BE2C (cell line): Measurements from ENCODE around the gene JAK1.

ENCODE experiments used
- DNase-seq: peaks from one replicate; pipeline ENCODE4 v3.0.0-alpha.2; 2020
- H3K27me3 ChIP-seq: fragments of 250-450 bp; sonication (Bioruptor Pico); 2 replicates; pipeline ENCODE4 v1.5.1; 2020; ENCODE audit warnings: mild to moderate bottlenecking
- H3K36me3 ChIP-seq: fragments of 250-450 bp; sonication (Bioruptor Pico); 2 replicates; pipeline ENCODE4 v1.5.1; 2020; ENCODE audit warnings: mild to moderate bottlenecking
- H3K4me1 ChIP-seq: fragments of 250-450 bp; sonication (Bioruptor Pico); 2 replicates; pipeline ENCODE4 v1.5.1; 2020
- H3K4me3 ChIP-seq: 2 replicates; pipeline ENCODE4 v1.5.1; 2011; ENCODE audit warnings: low read depth, low read length
- H3K9me3 ChIP-seq: fragments of 250-450 bp; sonication (Bioruptor Pico); 2 replicates; pipeline ENCODE4 v1.5.1; 2020
- CTCF ChIP-seq: IDR thresholded peaks from 2 replicates; pipeline ENCODE4 v1.5.1; 2012; ENCODE audit warnings: mild to moderate bottlenecking, low read depth, low read length

JAK1 gene

DNA sequence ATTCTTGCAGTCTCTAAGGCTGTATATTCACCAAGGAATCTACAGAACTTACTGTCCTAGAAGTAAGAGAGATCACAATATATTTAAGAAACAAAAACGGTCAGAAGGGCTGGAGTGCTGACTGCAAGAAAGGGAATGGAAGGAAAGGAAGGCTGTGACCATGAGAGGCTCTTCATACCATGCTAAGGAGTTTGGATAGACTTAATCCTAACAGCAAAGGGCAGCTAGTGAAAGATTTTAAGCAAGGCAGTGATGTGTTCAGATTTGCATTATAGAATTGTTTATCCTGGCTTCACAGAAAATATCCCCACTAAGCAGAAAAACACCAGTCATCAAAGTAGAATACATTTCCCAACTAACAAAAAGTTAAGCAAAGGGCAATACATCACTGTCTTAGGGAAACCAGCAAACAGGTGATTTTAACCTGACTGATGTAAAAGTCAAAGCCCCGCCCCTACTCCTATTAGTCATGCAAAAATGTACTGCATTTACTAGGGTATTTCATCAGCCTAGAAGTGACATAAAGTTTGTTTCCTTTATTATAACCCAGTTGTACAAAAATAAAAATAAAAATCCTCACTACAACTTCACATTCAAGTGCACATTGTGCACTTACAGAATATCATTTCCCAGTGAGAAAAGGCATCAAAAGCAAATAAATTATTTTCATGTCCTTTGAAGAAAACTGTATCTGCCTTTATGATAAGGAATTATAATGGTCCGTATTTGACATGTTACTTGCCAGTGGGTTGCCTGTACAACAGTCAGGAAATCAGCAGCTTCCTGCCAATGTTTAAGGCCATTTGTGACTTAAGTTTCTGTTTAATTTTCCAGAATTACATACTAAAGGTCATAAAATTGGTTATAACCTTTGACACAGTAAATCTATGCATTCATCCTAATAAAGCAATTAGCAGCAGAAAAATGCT is 17.2 kb downstream of the JAK1 start:
- no peak for DNase-seq
- Histone ChIP-seq H3K36me3 (no peaks in the 10 kb centered on the region), H3K27me3 (no peaks in the 10 kb centered on the region), H3K9me3 (no peaks in the 10 kb centered on the region), H3K4me1 (no peaks in the 10 kb centered on the region), H3K4me3 (no peak overlapping the region)
- TF ChIP-seq CTCF = no peak

- Histone ChIP-seq H3K4me3 (no peak overlapping the region), H3K36me3 (no peaks in the 10 kb centered on the region), H3K9me3 (no peaks in the 10 kb centered on the region), H3K4me1 (no peaks in the 10 kb centered on the region), H3K27me3 (no peaks in the 10 kb centered on the region)
- TF ChIP-seq CTCF = no peak
- DNase-seq = no peak
Measured at GRCh38 chr1:64948216-64948615, 18.1 kb downstream of the JAK1 start.

- Histone ChIP-seq H3K27me3 (no peaks in the 10 kb centered on the region), H3K36me3 (no peaks in the 10 kb centered on the region), H3K9me3 (no peaks in the 10 kb centered on the region), H3K4me3 (no peak overlapping the region), H3K4me1 (no peaks in the 10 kb centered on the region)
- DNase-seq = no peak
- TF ChIP-seq CTCF = no peak
Measured at GRCh38 chr1:64946916-64947315, 19.4 kb downstream of the JAK1 start.

DNA sequence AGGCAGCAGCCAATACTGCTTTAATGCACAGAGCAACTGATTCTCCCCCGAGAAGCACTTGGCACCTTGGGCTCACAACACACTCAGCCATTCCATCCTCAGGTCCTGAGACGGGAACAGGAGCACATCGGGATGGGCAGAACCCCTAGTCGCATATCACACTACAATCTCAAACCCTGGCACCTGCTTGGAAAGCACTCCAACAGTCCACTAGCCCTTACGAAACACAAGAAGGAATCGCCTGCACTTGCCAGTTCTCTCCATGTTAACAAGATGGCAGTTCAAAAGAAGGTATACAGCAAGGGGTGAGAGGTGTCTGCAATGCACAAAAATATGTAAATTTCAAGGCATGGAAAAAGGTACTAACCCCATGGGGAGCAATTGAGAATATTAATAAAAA is 21.4 kb downstream of the JAK1 start:
- TF ChIP-seq CTCF = no peak
- no peaks in the 10 kb centered on the region for H3K36me3 ChIP-seq
- H3K4me1 ChIP-seq = no peaks in the 10 kb centered on the region
- no peak overlapping the region for H3K4me3 ChIP-seq
- H3K9me3 ChIP-seq = no peaks in the 10 kb centered on the region
- H3K27me3 ChIP-seq = no peaks in the 10 kb centered on the region
- DNase-seq = no peak

DNA sequence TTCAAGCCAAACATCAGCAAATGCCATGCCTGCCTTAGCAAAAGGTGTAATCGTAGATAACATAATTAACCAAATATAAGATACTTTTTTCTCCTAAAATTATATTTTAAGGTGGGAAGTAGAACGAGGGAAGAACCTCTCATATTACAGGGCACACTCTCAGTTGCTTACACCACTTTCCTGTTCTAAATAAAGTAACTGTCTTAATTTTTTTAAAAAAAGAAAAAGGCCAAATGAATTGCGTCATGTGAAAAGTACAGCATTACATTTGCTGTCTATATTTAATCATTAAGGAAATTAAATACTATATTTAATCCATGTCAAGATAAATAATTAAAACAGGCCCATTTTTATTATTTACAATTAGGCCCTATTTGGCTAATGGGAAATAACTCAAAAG is 23.7 kb downstream of the JAK1 start:
- H3K9me3 ChIP-seq = no peaks in the 10 kb centered on the region
- H3K4me3 ChIP-seq = no peak overlapping the region
- no peaks in the 10 kb centered on the region for H3K27me3 ChIP-seq
- H3K4me1 ChIP-seq = no peaks in the 10 kb centered on the region
- TF ChIP-seq CTCF = no peak
- no peak for DNase-seq
- no peaks in the 10 kb centered on the region for H3K36me3 ChIP-seq

DNA sequence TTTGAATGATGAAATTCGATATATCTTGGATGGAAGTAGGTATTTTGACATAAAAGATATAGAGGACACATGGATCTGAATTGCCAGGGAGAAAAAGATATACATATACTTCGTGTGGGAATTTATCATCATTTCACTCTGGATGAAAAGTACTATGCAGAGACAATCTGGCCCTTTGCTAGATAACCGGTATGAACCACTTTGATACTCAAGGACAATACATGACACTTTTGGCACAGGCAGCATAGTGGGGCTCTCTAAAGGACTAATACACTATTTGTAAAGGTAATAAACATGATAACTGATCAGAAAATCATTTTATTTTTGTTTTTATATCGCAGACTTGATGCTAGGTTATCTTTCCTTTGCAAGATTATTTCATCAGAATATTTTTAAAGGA is 24.2 kb downstream of the JAK1 start:
- no peak for TF ChIP-seq CTCF
- H3K4me1 ChIP-seq = no peaks in the 10 kb centered on the region
- H3K4me3 ChIP-seq = no peak overlapping the region
- H3K27me3 ChIP-seq = no peaks in the 10 kb centered on the region
- DNase-seq = no peak
- no peaks in the 10 kb centered on the region for H3K36me3 ChIP-seq
- H3K9me3 ChIP-seq = no peaks in the 10 kb centered on the region
